Measurements from ENCODE around the gene SBF2.
"Not testable (repeated sequence)": the region's sequence is repeated elsewhere in the genome, so short reads cannot be mapped to it uniquely, and the experiment has no call there.

SBF2 gene

GRCh38 chr11:9747828-9748227, 546.2 kb downstream of the SBF2 start:
- no peak for TF ChIP-seq CTCF (IDR thresholded peaks at IDR 0.05; ENCODE audit: borderline replicate concordance, control extremely low read depth, extremely low read depth, insufficient read depth, missing control alignments)
- no peak for DNase-seq (ENCODE audit: low spot score)
- in situ Hi-C loops (cut with MboI; ENCODE audit: low sequenced_read_pairs, unreplicated experiment): no loop called here

GRCh38 chr11:9747229-9747628, 546.8 kb downstream of the SBF2 start:
- in situ Hi-C loops (cut with MboI; ENCODE audit: low sequenced_read_pairs, unreplicated experiment): no loop called here
- TF ChIP-seq CTCF (IDR thresholded peaks at IDR 0.05; ENCODE audit: borderline replicate concordance, control extremely low read depth, extremely low read depth, insufficient read depth, missing control alignments): no peak
- DNase-seq (ENCODE audit: low spot score): no peak

- TF ChIP-seq CTCF (IDR thresholded peaks at IDR 0.05; ENCODE audit: borderline replicate concordance, control extremely low read depth, extremely low read depth, insufficient read depth, missing control alignments): no peak
- in situ Hi-C loops (cut with MboI; ENCODE audit: low sequenced_read_pairs, unreplicated experiment): no loop called here
- no peak for DNase-seq (ENCODE audit: low spot score)
These were observed 548.4 kb downstream of the SBF2 start for GRCh38 chr11:9745411-9746211.

- DNase-seq (ENCODE audit: low spot score); in situ Hi-C loops (cut with MboI; ENCODE audit: low sequenced_read_pairs, unreplicated experiment): not testable (repeated sequence)
These were observed 550.5 kb downstream of the SBF2 start for GRCh38 chr11:9743512-9743911.

GRCh38 chr11:9741260-9741659, 552.8 kb downstream of the SBF2 start:
- DNase-seq (ENCODE audit: low spot score): no peak
- no peak for TF ChIP-seq CTCF (IDR thresholded peaks at IDR 0.05; ENCODE audit: borderline replicate concordance, control extremely low read depth, extremely low read depth, insufficient read depth, missing control alignments)
- in situ Hi-C loops (cut with MboI; ENCODE audit: low sequenced_read_pairs, unreplicated experiment): no loop called here

GRCh38 chr11:9740202-9740883, 553.7 kb downstream of the SBF2 start:
- in situ Hi-C loops (cut with MboI; ENCODE audit: low sequenced_read_pairs, unreplicated experiment): no loop called here
- DNase-seq (ENCODE audit: low spot score): no peak
- TF ChIP-seq CTCF (IDR thresholded peaks at IDR 0.05; ENCODE audit: borderline replicate concordance, control extremely low read depth, extremely low read depth, insufficient read depth, missing control alignments): no peak
